Naive thymus-derived CD8-positive, alpha-beta T cell (primary cell): ENCODE results near the gene CLTCL1. TPM values are rescaled to one million over a fixed set of nuclear protein-coding genes. Genes with fewer than 3 reads are reported as not detected.
"Not testable (repeated sequence)": the region's sequence is repeated elsewhere in the genome, so short reads cannot be mapped to it uniquely, and the experiment has no call there.

ENCODE experiments used
- ATAC-seq, 2 donors: fragments of 150-1000 bp; cut with Tn5 transposase in 1 of 2; sonication (Bioruptor Pico), chemical (Tn5 transposase) in 1 of 2; 1 replicate in 1 of 2; 2 replicates in 1 of 2; pipeline ENCODE4 v1.10.0; 2021; ENCODE audit warnings: mild to moderate bottlenecking in 2 of 2, moderate library complexity in 2 of 2
- POLR2A ChIA-PET: fragments of 350-600 bp; sonication (Branson Sonifier 250); formaldehyde crosslinking; loops from one replicate; lab custom pipeline; 2021; ENCODE audit warnings: antibody characterized with exemption; lab: Charles Lee
- DNase-seq, 10 donors: peaks; one replicate each; pipeline versions ENCODE4 v3.0.0 to v3.0.0-alpha.2; 2020 to 2022
- H3K27ac Mint-ChIP-seq, 10 donors: one replicate each; pipeline ENCODE4 v1.8.0; 2020 to 2022; ENCODE audit warnings: mild to moderate bottlenecking in 10 of 10, mixed read lengths in 10 of 10, moderate library complexity in 4 of 10, inconsistent platforms in 1 of 10
- H3K27me3 Mint-ChIP-seq, 5 donors: one replicate each; pipeline ENCODE4 v1.8.0; 2021 to 2022; ENCODE audit warnings: mixed read lengths in 5 of 5
- H3K36me3 Mint-ChIP-seq, 3 donors: one replicate each; pipeline ENCODE4 v1.8.0; 2020 to 2022; ENCODE audit warnings: mixed read lengths in 3 of 3, mild to moderate bottlenecking in 2 of 3, inconsistent platforms in 1 of 3
- H3K4me1 Mint-ChIP-seq, 4 donors: one replicate each; pipeline ENCODE4 v1.8.0; 2021 to 2022; ENCODE audit warnings: mixed read lengths in 4 of 4
- H3K4me3 Mint-ChIP-seq, 10 donors: one replicate each; pipeline ENCODE4 v1.8.0; 2020 to 2022; ENCODE audit warnings: mild to moderate bottlenecking in 10 of 10, mixed read lengths in 10 of 10, moderate library complexity in 6 of 10, inconsistent platforms in 1 of 10
- H3K9me3 Mint-ChIP-seq, 9 donors: one replicate each; pipeline ENCODE4 v1.8.0; 2020 to 2022; ENCODE audit warnings: mixed read lengths in 9 of 9, mild to moderate bottlenecking in 3 of 9, inconsistent platforms in 1 of 9, moderate library complexity in 1 of 9
- polyA plus RNA-seq, 3 donors: library from polyadenylated mRNA; unstranded; fragments of 300-500 nt; fragmentation: Illumina TruSeq; gene quantifications; one replicate each; pipeline ENCODE4 v1.2.3, GENCODE V29; 2021
- total RNA-seq, 8 experiments: library from RNA in 2 of 8; stranded (reverse) in 2 of 8; gene quantifications; one replicate each; pipeline ENCODE4 v1.2.3 and lab custom pipeline; 2021 to 2026

CLTCL1 gene
- total and polyA plus RNA-seq, 5 experiments from 2014 or later: 0.07 to 2.3 (median 0.61) TPM

DNA sequence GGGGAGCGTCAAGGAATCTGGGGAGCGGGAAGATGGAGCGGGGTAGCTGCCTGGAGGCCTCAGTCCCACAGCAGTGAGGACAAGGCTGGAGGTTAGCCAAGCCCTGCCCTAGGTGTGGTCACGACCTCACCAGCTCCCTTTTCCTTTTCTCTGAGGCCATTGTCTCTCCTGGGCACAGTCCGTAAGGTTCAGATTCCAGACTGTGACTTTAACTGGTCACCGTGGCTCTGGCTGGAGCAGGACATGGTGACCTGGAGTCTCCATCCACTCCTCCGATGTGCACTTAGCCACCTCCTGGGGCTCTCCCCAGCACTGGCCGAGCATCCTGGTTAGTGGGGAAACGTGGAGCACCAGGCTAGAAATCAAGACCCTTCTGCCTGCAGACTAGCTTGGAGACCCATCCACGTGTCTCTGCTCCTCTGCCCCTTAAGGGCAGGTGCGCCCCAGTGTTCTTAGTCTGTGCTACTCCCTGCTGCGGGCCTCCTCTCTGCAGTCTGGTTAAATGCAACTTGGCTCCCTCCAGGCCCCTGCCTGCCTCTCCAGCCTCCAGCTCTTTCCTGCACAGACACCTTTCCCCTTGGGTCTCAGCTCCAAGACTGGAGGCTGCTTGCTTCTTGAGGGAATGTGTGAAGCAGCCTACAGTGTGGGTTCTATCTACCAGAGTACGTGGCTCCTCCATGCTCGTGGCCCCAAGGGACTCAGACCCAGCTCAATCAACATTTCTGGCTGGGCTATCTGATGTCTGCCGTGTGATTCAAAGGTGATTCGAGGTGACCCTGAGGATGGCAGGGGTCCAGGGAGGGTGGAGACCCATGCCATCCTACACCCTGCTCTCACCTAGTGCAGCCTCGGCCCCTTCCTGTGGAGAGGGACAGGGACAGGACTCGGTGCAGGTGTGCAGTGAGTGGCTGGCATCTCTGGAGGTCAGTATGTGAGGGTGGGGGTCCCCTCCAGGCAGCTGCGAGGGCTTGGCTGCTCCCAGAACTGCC lies 118.2 kb downstream of the CLTCL1 start:
- no peak for ATAC-seq
- H3K4me1 Mint-ChIP-seq: peaks cover 20 to 50% (median 48%) of the 10 kb centered on the region in 4 donors

DNA sequence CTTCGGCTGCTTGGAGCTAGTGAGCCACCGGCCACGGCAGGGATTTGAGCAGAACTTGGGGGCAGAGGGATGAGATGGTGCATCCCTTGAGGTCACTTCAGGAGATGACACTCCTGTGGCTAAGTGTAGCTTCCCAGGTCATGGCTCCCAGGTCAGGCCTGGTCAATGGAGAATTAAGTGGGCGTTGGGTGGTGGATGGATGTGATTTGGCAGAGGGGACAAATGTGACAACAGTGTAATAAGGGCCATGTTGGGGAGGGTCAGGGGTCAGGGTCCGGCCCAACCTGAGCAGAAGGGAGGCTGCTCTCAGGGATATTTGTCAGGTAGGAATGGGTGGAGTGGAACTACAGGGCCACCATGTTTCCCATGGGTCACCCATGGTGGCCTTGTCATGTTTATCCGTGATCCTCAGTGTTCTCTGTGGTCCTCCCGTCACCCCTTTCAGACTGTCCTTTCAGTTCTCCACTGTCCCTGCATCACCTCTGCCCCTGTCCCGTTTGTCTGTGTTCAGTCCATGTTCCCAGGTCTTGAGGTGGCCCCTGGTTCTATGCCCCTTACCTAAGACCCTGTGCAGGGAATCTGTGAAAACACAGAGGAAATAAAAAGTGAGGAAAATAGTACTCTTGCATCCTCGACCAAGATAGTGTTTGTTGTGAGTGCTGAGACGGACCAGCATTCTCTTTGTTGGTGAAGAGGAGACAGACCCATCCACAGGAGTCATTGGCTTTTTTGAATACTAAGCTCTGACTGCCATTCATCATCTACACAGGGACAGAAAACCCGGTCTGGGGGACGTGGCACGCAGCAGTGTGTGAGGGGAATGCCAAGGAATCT lies 119.1 kb downstream of the CLTCL1 start:
- POLR2A ChIA-PET: no interaction called here
- Mint-ChIP-seq H3K4me3 (peak overlapping the region; percentile 89 to 96 (median 92)), H3K27me3 (peaks cover 13 to 33% (median 22%) of the 10 kb centered on the region in 5 donors), H3K4me1 (peaks cover 20 to 50% (median 49%) of the 10 kb centered on the region in 4 donors), H3K36me3 (no peaks in the 10 kb centered on the region), H3K27ac (peak overlapping the region; percentile 80 to 98 (median 94)), H3K9me3 (peaks cover 0 to 2% (median 0%) of the 10 kb centered on the region in 9 donors)
- DNase-seq: no peak
- no peak for ATAC-seq

More for the DNA sequence above, 118.2 kb downstream of the CLTCL1 start:
- H3K27ac Mint-ChIP-seq: peak overlapping the region; percentile 37 to 98 (median 93)
- peaks cover 9 to 23% (median 15%) of the 10 kb centered on the region in 5 donors for H3K27me3 Mint-ChIP-seq
- POLR2A ChIA-PET: interaction anchor here (0.6 to 1.2 kb wide), 3 partner anchors 14 to 306 kb away, joined by 3 read pairs; partner anchors contain the start of genes CDC45 and CLTCL1
- no peaks in the 10 kb centered on the region for H3K9me3 Mint-ChIP-seq
- H3K36me3 Mint-ChIP-seq: no peaks in the 10 kb centered on the region
- H3K4me3 Mint-ChIP-seq: peak overlapping the region; percentile 89 to 96 (median 92)
- no peak for DNase-seq

- Mint-ChIP-seq H3K4me1 (peaks cover 20 to 46% (median 43%) of the 10 kb centered on the region in 4 donors), H3K36me3 (no peaks in the 10 kb centered on the region), H3K27ac (peak overlapping the region in 3 of 10 donors; percentile 79 to 98 (median 95)), H3K9me3 (peaks cover 0 to 3% (median 0%) of the 10 kb centered on the region in 9 donors), H3K4me3 (peak overlapping the region; percentile 89 to 96 (median 92)), H3K27me3 (peaks cover 17 to 44% (median 33%) of the 10 kb centered on the region in 5 donors)
- POLR2A ChIA-PET: interaction anchor here (1.6 kb wide), 1 partner anchor 9 kb away, joined by 3 read pairs; the partner anchor contains the start of gene SLC25A1
- ATAC-seq (no peak), DNase-seq (no peak)
Observed at GRCh38 chr22:19169947-19170318, 121.6 kb downstream of the CLTCL1 start.

DNA sequence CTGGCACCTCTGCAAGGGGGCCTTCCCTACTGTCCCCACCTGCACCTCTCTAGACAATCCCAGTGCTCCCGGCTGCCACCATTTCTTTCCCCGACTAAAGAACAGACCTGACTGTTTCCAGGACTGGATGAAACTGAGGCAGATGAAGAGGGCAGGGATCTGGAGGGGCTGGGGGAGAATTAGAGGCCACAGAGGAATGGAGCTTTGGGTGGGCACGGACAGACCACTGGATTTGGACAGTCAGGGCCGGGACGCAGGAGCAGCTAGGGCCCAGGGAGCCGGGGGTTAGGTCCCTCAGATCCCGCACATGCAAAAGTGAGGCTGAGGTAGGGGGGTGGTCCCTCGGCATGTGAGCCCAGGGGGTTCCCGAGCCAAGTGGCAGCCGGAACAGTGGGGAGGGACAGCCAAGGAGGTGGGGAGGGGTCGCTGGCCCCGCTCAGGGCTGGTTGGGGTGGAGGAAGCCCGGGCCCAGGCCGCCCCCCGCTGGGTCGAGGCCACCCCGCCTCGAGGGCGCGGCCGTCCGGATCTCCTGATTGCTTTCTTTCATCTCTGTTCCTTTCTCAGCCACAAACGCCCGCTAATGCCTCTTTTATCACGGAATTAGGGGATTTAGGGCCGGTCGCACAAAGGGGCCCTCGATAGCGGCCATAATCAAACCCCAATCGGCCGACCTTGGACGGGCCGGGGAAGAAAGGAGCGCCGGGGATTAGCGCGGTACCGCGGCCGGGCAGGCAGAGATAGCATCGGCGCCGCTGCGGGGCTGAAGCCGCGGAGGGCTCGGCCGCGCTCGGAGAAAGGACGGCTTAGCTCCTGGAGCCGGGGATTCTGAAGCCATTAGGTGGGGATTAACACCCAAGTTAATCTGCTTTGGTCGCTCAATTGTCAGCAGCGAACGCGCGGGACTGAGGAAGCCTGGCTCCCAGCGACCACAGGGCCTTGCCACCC lies 122.2 kb downstream of the CLTCL1 start:
- peak overlapping the region in 3 of 10 donors; percentile 46 to 62 (median 51) for H3K27ac Mint-ChIP-seq
- H3K36me3 Mint-ChIP-seq: no peaks in the 10 kb centered on the region
- H3K4me1 Mint-ChIP-seq: peaks cover 20 to 45% (median 40%) of the 10 kb centered on the region in 4 donors
- ATAC-seq (no peak), DNase-seq (no peak)
- H3K9me3 Mint-ChIP-seq: peaks cover 0 to 4% (median 0%) of the 10 kb centered on the region in 9 donors
- H3K4me3 Mint-ChIP-seq: peak overlapping the region; percentile 42 to 92 (median 64)
- POLR2A ChIA-PET: interaction anchor here (1.6 kb wide), 1 partner anchor 10 kb away, joined by 3 read pairs; the partner anchor contains the start of gene SLC25A1
- H3K27me3 Mint-ChIP-seq: peaks cover 19 to 48% (median 33%) of the 10 kb centered on the region in 5 donors

DNA sequence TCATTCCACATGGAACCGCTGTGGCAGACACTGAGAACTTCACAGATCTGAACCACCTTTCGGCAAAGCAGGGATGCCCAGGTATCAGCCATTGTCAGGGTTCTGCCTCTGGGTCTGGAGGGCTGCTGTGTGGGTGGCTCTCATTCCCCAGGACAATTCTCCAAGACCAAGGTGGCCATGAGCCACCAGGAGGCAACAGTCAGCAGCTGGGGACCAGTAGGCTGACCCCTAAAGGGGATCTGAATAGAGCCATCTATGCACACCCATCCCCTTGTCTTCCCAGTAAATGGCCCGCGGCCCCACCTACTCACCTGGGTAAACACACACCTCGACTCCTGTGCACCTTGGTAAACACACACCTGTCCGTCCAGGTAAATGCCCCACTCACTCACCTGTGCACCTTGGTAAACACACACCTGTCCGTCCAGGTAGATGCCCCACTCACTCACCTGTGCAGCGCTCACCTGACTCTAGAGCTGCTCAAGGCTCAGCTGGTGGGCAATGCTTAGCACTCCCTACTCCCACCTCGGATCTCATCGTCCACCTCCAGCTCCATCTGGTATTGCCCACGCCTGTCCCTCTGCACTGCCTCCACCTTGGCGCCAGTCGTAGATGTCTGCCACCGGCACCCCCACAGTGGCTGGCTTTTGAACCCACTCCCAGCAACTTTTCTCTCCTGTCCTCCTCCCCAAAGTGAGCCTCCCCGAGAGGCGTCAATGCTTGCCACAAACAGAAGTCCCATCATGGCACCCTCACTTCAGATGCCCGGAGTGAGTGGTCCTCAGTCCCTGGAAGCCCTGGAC lies 123.2 kb downstream of the CLTCL1 start:
- peak overlapping the region in 4 of 10 donors; percentile 2 to 76 (median 51) for H3K27ac Mint-ChIP-seq
- peaks cover 20 to 39% (median 31%) of the 10 kb centered on the region in 4 donors for H3K4me1 Mint-ChIP-seq

GRCh38 chr22:19167106-19167869 lies 124.2 kb downstream of the CLTCL1 start:
- no peak overlapping the region for H3K27ac Mint-ChIP-seq

More for the DNA sequence above, 123.2 kb downstream of the CLTCL1 start:
- peak overlapping the region in 6 of 10 donors; percentile 26 to 89 (median 52) for H3K4me3 Mint-ChIP-seq
- POLR2A ChIA-PET: interaction anchor here (1.6 kb wide), 1 partner anchor 11 kb away, joined by 3 read pairs; the partner anchor contains the start of gene SLC25A1
- no peak for ATAC-seq
- H3K27me3 Mint-ChIP-seq: peaks cover 19 to 51% (median 36%) of the 10 kb centered on the region in 5 donors
- DNase-seq: no peak
- H3K36me3 Mint-ChIP-seq: no peaks in the 10 kb centered on the region
- H3K9me3 Mint-ChIP-seq: peaks cover 0 to 4% (median 0%) of the 10 kb centered on the region in 9 donors

DNA sequence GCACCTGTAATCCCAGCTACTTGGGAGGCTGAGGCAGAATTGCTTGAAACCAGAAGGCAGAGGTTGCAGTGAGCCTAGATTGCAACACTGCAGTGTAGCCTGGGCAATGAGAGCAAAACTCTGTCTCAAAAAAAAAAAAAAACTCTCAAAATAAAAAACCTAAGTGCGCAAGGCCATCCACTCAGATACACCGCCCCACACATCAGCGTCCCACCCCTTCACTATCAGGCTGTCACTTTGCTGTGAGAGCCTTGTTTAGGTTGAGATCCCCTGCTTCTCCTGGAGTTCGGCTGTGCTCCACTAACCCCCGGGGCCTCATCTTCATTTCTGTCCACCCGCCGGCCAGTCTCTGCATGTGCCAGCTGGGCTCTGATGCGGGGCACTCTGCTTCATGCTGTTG lies 125.1 kb downstream of the CLTCL1 start:
- POLR2A ChIA-PET: no interaction called here
- no peak for ATAC-seq
- H3K4me1 Mint-ChIP-seq: peaks cover 10 to 24% (median 16%) of the 10 kb centered on the region in 4 donors
- no peaks in the 10 kb centered on the region for H3K36me3 Mint-ChIP-seq
- peaks cover 0 to 4% (median 0%) of the 10 kb centered on the region in 9 donors for H3K9me3 Mint-ChIP-seq
- H3K27me3 Mint-ChIP-seq: peaks cover 19 to 59% (median 36%) of the 10 kb centered on the region in 5 donors
- no peak overlapping the region for H3K27ac Mint-ChIP-seq
- DNase-seq: no peak
- no peak overlapping the region for H3K4me3 Mint-ChIP-seq

More at GRCh38 chr22:19167106-19167869, 124.2 kb downstream of the CLTCL1 start:
- Mint-ChIP-seq H3K4me1 (peaks cover 13 to 29% (median 21%) of the 10 kb centered on the region in 4 donors), H3K27me3 (peaks cover 19 to 57% (median 36%) of the 10 kb centered on the region in 5 donors), H3K4me3 (peak overlapping the region in 1 of 10 donors; percentile 50), H3K36me3 (no peaks in the 10 kb centered on the region), H3K9me3 (peaks cover 0 to 4% (median 0%) of the 10 kb centered on the region in 9 donors)
- DNase-seq (no peak), ATAC-seq (no peak)
- POLR2A ChIA-PET: no interaction called here

- ATAC-seq (no peak), DNase-seq (no peak)
- Mint-ChIP-seq H3K27ac (peak overlapping the region in 1 of 10 donors; percentile 18), H3K36me3 (no peaks in the 10 kb centered on the region), H3K4me3 (no peak overlapping the region), H3K4me1 (peaks cover 3 to 8% (median 4%) of the 10 kb centered on the region in 4 donors), H3K27me3 (peaks cover 19 to 57% (median 33%) of the 10 kb centered on the region in 5 donors), H3K9me3 (peaks cover 0 to 4% (median 0%) of the 10 kb centered on the region in 9 donors)
- POLR2A ChIA-PET: interaction anchor here (1.1 kb wide), 1 partner anchor 16 kb away, joined by 3 read pairs; no protein-coding TSS in a partner anchor
Observed at GRCh38 chr22:19164425-19164824, 127.1 kb downstream of the CLTCL1 start.

- H3K36me3 Mint-ChIP-seq, H3K27ac Mint-ChIP-seq, H3K4me1 Mint-ChIP-seq, H3K9me3 Mint-ChIP-seq, DNase-seq, ATAC-seq, H3K4me3 Mint-ChIP-seq: not testable (repeated sequence)
- POLR2A ChIA-PET: interaction anchor here (0.6 kb wide), 1 partner anchor 442 kb away, joined by 4 read pairs; no protein-coding TSS in a partner anchor
- peaks cover 4 to 49% (median 16%) of the 10 kb centered on the region in 5 donors for H3K27me3 Mint-ChIP-seq
Observed at GRCh38 chr22:19158649-19159048, 132.9 kb downstream of the CLTCL1 start.

- H3K9me3 Mint-ChIP-seq, H3K4me3 Mint-ChIP-seq, DNase-seq, ATAC-seq, H3K36me3 Mint-ChIP-seq, H3K27ac Mint-ChIP-seq, POLR2A ChIA-PET: not testable (repeated sequence)
- Mint-ChIP-seq H3K4me1 (peaks cover 3 to 10% (median 5%) of the 10 kb centered on the region in 4 donors), H3K27me3 (peaks cover 20 to 59% (median 29%) of the 10 kb centered on the region in 5 donors)
Observed at GRCh38 chr22:19156109-19156508, 135.4 kb downstream of the CLTCL1 start.
